Right lobe of liver (tissue), 6 donors: ENCODE results near the gene RNPS1. TPM values are rescaled to one million over a fixed set of nuclear protein-coding genes. Genes with fewer than 3 reads are reported as not detected.

Source experiments
- ATAC-seq, 4 donors: fragments of 200-7000 bp; cut with Tn5 transposase; one replicate each; pipeline ENCODE4 v1.9.1; 2020; ENCODE audit warnings: mild to moderate bottlenecking in 4 of 4, moderate library complexity in 4 of 4
- DNase-seq, 3 donors: peaks; one replicate each; pipeline ENCODE4 v3.0.0-alpha.2; 2020
- H3K27ac ChIP-seq, 3 donors: fragments of 200-600 bp; one replicate each; pipeline ENCODE4 v1.8.0; 2022
- H3K27me3 ChIP-seq, 2 donors: fragments of 200-600 bp; one replicate each; pipeline ENCODE4 v1.8.0; 2022
- H3K36me3 ChIP-seq, 4 donors: fragments of 200-600 bp; sonication (generic) in 1 of 4; one replicate each; pipeline versions ENCODE4 v1.5.1 to v1.8.0; 2017 to 2022; ENCODE audit warnings: control low read depth in 1 of 4
- H3K4me1 ChIP-seq, 4 donors: fragments of 200-600 bp; sonication (generic) in 1 of 4; one replicate each; pipeline versions ENCODE4 v1.5.1 to v1.8.0; 2017 to 2022; ENCODE audit warnings: control low read depth in 1 of 4
- H3K4me3 ChIP-seq, 3 donors: fragments of 200-600 bp; one replicate each; pipeline ENCODE4 v1.8.0; 2022
- H3K9me3 ChIP-seq, 4 donors: fragments of 200-600 bp; sonication (generic) in 1 of 4; one replicate each; pipeline versions ENCODE4 v1.5.1 to v1.8.0; 2017 to 2022; ENCODE audit warnings: control low read depth in 1 of 4
- CTCF ChIP-seq, 4 donors: fragments of 200-600 bp in 3 of 4; fragments of 450-650 bp in 1 of 4; IDR thresholded peaks; one replicate each; pipeline versions ENCODE4 v1.5.1 to v1.8.0; 2016 to 2022; ENCODE audit warnings: antibody characterized with exemption in 4 of 4, mild to moderate bottlenecking in 2 of 4
- POLR2A ChIP-seq: fragments of 450-650 bp; IDR thresholded peaks from one replicate; pipeline ENCODE4 v1.6.1; 2017; ENCODE audit warnings: antibody characterized with exemption, mild to moderate bottlenecking
- WGBS: methylation state at CpG from one replicate; pipeline ENCODE4 v1.1.6; 2018; ENCODE audit warnings: low coverage, low lambda C conversion rate; ENCODE audit not compliant: insufficient coverage; ENCODE audit errors: missing lambda C conversion rate; 5-methylcytosine and 5-hydroxymethylcytosine counted together
- intact Hi-C, 2 donors: fragments of 100-400 bp; cut with DNase I; formaldehyde crosslinking; loops; one replicate each; pipeline versions ENCODE4 v1.11.2 to v1.14.1; 2022
- total RNA-seq, 6 experiments: library from RNA; depleted of rRNA in 2 of 6; stranded (reverse); fragments of >200 nt in 2 of 6; fragmentation: NEBNext Ultra II Directional in 3 of 6; extraction: Animal tissue kit (Norgen Biotek cat#: 25700) in 3 of 6; gene quantifications; one replicate each; pipeline versions ENCODE4 v1.1.0 to v1.2.4, GENCODE V29; 2016 to 2023
- donor health status: DM: no; HTN: yes; CAD: no.
- donor health status: DM: no; HTN: no; CAD: no.
- donor health status: DM: no; HTN: no; CAD: no.
- donor health status: DM: no; HTN: yes; CAD: no.
- donor health status: DM: no; HTN: yes; CAD: no.

Gene RNPS1
- total RNA-seq, 6 experiments from 2014 or later, result 29.0 to 61.9 (median 38.9) TPM

- peaks cover 0 to 41% (median 11%) of the 10 kb centered on the region in 4 donors for H3K36me3 ChIP-seq
- peaks cover 0 to 29% (median 15%) of the 10 kb centered on the region in 4 donors for H3K4me1 ChIP-seq
- no CpG with 5 or more reads among the region's 12 CpGs for WGBS
- ATAC-seq, result no peak
- no peaks in the 10 kb centered on the region for H3K9me3 ChIP-seq
- intact Hi-C loops, result no loop called here
- TF ChIP-seq CTCF (IDR thresholded peaks at IDR 0.05), result no peak
- no peak for TF ChIP-seq POLR2A
- no peak overlapping the region for H3K27ac ChIP-seq
- H3K4me3 ChIP-seq, result no peak overlapping the region
- peak in 2 of 3 donors; percentile 14 to 54 for DNase-seq
- no peaks in the 10 kb centered on the region for H3K27me3 ChIP-seq
Measured at GRCh38 chr16:2229091-2229490, 38.8 kb downstream of the RNPS1 start.

GRCh38 chr16:2228161-2228824 lies 39.6 kb downstream of the RNPS1 start:
- intact Hi-C loops, result no loop called here
- peak; percentile 18 to 49 (median 45) for DNase-seq
- ATAC-seq, result no peak
- Histone ChIP-seq H3K4me3 (no peak overlapping the region), H3K36me3 (peaks cover 0 to 36% (median 11%) of the 10 kb centered on the region in 4 donors), H3K4me1 (peaks cover 0 to 29% (median 15%) of the 10 kb centered on the region in 4 donors), H3K27me3 (no peaks in the 10 kb centered on the region), H3K27ac (no peak overlapping the region), H3K9me3 (no peaks in the 10 kb centered on the region)
- no peak for TF ChIP-seq CTCF (IDR thresholded peaks at IDR 0.05)
- TF ChIP-seq POLR2A, result no peak
- 80% methylated on average over 1 of the region's 25 CpGs for WGBS

GRCh38 chr16:2226918-2227317 lies 41.0 kb downstream of the RNPS1 start:
- 56% methylated on average over 5 of the region's 6 CpGs for WGBS
- intact Hi-C loops, result no loop called here

GRCh38 chr16:2226245-2226793 lies 41.6 kb downstream of the RNPS1 start:
- peaks cover 0 to 29% (median 15%) of the 10 kb centered on the region in 4 donors for H3K4me1 ChIP-seq
- TF ChIP-seq CTCF (IDR thresholded peaks at IDR 0.05), result no peak
- no peak for TF ChIP-seq POLR2A
- WGBS, result 26% methylated on average over 6 of the region's 9 CpGs
- ATAC-seq, result peak; percentile 26 to 55 (median 38)
- H3K27me3 ChIP-seq, result no peaks in the 10 kb centered on the region
- H3K4me3 ChIP-seq, result no peak overlapping the region
- peaks cover 0 to 22% (median 3%) of the 10 kb centered on the region in 4 donors for H3K36me3 ChIP-seq
- peak overlapping the region in 1 of 3 donors; percentile 58 for H3K27ac ChIP-seq
- DNase-seq, result peak; percentile 64 to 87 (median 86)
- intact Hi-C loops, result no loop called here
- no peaks in the 10 kb centered on the region for H3K9me3 ChIP-seq

More at GRCh38 chr16:2226918-2227317, 41.0 kb downstream of the RNPS1 start:
- Histone ChIP-seq H3K9me3 (no peaks in the 10 kb centered on the region), H3K27me3 (no peaks in the 10 kb centered on the region), H3K27ac (no peak overlapping the region), H3K4me3 (no peak overlapping the region), H3K36me3 (peaks cover 0 to 25% (median 3%) of the 10 kb centered on the region in 4 donors), H3K4me1 (peaks cover 0 to 29% (median 15%) of the 10 kb centered on the region in 4 donors)
- TF ChIP-seq CTCF (IDR thresholded peaks at IDR 0.05), result no peak
- no peak for TF ChIP-seq POLR2A
- ATAC-seq (no peak), DNase-seq (no peak)
